Measurements from ENCODE around the gene HID1.
A peak's percentile ranks its signal among the peaks of the same experiment; 100 is the strongest.

HID1 gene

DNA sequence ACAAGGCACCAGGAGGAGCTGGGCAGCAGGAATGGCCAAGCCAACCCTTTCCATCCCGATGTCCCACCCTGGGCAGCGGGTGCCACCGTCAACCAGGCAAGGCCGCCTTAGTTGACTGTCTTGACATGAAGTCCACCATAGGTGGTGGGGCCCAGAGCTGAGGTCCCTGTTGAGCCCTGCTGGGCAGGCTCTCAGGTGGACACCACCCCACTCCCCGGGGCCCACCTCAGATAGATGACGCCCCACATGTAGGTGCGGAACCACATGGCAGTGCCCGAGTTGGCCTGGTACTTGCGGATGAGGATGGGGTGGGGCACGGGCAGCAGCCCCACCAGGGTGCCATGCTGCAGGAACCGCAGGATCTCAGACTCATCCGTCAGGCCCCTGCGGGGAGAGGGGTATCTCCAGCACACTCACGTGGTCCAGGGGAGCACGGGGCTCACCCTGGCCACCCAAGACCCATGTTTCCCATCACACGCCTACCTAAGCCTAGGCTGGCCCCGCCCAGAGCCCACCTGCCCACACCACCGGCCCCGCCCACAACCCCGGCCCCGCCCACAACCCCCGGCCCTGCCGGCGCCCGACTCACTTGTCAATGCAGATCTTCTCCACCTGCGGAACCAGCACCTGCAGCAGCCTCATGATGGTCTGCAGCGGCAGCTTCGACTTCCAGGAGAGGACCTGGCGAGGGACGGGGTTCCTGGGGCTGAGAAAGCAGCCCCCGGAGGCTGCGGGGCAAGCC, 20.7 kb downstream of the HID1 start:
- H3K27ac ChIP-seq (ENCODE audit: poor library complexity, severe bottlenecking), result no peak overlapping the region
- H3K27me3 ChIP-seq (ENCODE audit: insufficient read depth, poor library complexity, severe bottlenecking), result no peaks in the 10 kb centered on the region
- ATAC-seq (ENCODE audit: low read depth) (no peak), DNase-seq (ENCODE audit: low spot score) (no peak)
- H3K4me3 ChIP-seq (ENCODE audit: severe bottlenecking), result no peak overlapping the region
- H3K9me3 ChIP-seq (ENCODE audit: severe bottlenecking), result no peaks in the 10 kb centered on the region
- TF ChIP-seq, protein P1, sequence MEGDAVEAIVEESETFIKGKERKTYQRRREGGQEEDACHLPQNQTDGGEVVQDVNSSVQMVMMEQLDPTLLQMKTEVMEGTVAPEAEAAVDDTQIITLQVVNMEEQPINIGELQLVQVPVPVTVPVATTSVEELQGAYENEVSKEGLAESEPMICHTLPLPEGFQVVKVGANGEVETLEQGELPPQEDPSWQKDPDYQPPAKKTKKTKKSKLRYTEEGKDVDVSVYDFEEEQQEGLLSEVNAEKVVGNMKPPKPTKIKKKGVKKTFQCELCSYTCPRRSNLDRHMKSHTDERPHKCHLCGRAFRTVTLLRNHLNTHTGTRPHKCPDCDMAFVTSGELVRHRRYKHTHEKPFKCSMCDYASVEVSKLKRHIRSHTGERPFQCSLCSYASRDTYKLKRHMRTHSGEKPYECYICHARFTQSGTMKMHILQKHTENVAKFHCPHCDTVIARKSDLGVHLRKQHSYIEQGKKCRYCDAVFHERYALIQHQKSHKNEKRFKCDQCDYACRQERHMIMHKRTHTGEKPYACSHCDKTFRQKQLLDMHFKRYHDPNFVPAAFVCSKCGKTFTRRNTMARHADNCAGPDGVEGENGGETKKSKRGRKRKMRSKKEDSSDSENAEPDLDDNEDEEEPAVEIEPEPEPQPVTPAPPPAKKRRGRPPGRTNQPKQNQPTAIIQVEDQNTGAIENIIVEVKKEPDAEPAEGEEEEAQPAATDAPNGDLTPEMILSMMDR (IDR thresholded peaks at IDR 0.05; ENCODE audit: poor library complexity, severe bottlenecking), result no peak
- H3K36me3 ChIP-seq (ENCODE audit: low read depth), result no peaks in the 10 kb centered on the region
- peaks cover 12% of the 10 kb centered on the region for H3K4me1 ChIP-seq (ENCODE audit: insufficient read depth, poor library complexity, severe bottlenecking)

GRCh38 chr17:74951065-74951464, 21.5 kb downstream of the HID1 start:
- no peaks in the 10 kb centered on the region for H3K9me3 ChIP-seq (ENCODE audit: severe bottlenecking)
- H3K27ac ChIP-seq (ENCODE audit: poor library complexity, severe bottlenecking), result peak overlapping the region; percentile 28
- TF ChIP-seq, protein P1 (IDR thresholded peaks at IDR 0.05; ENCODE audit: poor library complexity, severe bottlenecking), result no peak
- ATAC-seq (ENCODE audit: low read depth) (0 out of 3 replicates have a peak, but pooled peaks have one; percentile 4), DNase-seq (ENCODE audit: low spot score) (no peak)
- no peaks in the 10 kb centered on the region for H3K27me3 ChIP-seq (ENCODE audit: insufficient read depth, poor library complexity, severe bottlenecking)
- H3K4me3 ChIP-seq (ENCODE audit: severe bottlenecking), result no peak overlapping the region
- no peaks in the 10 kb centered on the region for H3K36me3 ChIP-seq (ENCODE audit: low read depth)
- H3K4me1 ChIP-seq (ENCODE audit: insufficient read depth, poor library complexity, severe bottlenecking), result peaks cover 12% of the 10 kb centered on the region

DNA sequence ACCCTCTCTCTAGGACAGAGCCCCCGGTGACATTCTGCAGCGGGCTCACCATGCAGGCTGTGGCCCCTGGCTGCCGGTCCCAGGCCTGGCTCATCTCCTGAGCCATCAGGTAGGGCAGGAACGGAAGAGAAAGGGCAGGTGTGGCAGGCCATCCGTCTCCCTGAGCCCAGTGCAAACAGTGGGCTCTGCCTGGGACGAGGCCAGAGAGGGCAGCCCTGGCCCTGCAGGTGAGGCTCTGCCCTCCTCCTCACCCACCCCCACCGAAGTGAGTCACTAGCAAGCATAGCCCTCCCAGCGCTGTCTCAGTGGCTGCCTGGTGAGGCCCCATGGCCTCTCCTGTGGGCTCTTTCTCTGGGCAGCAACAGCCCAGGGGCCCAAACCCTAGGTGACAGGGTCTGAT, 22.4 kb downstream of the HID1 start:
- no peaks in the 10 kb centered on the region for H3K9me3 ChIP-seq (ENCODE audit: severe bottlenecking)
- TF ChIP-seq, protein P1 (IDR thresholded peaks at IDR 0.05; ENCODE audit: poor library complexity, severe bottlenecking), result no peak
- ATAC-seq (ENCODE audit: low read depth) (peak; percentile 91), DNase-seq (ENCODE audit: low spot score) (peak; percentile 80)
- H3K36me3 ChIP-seq (ENCODE audit: low read depth), result no peaks in the 10 kb centered on the region
- H3K27me3 ChIP-seq (ENCODE audit: insufficient read depth, poor library complexity, severe bottlenecking), result no peaks in the 10 kb centered on the region
- H3K4me1 ChIP-seq (ENCODE audit: insufficient read depth, poor library complexity, severe bottlenecking), result peaks cover 12% of the 10 kb centered on the region
- no peak overlapping the region for H3K4me3 ChIP-seq (ENCODE audit: severe bottlenecking)
- peak overlapping the region; percentile 28 for H3K27ac ChIP-seq (ENCODE audit: poor library complexity, severe bottlenecking)

DNA sequence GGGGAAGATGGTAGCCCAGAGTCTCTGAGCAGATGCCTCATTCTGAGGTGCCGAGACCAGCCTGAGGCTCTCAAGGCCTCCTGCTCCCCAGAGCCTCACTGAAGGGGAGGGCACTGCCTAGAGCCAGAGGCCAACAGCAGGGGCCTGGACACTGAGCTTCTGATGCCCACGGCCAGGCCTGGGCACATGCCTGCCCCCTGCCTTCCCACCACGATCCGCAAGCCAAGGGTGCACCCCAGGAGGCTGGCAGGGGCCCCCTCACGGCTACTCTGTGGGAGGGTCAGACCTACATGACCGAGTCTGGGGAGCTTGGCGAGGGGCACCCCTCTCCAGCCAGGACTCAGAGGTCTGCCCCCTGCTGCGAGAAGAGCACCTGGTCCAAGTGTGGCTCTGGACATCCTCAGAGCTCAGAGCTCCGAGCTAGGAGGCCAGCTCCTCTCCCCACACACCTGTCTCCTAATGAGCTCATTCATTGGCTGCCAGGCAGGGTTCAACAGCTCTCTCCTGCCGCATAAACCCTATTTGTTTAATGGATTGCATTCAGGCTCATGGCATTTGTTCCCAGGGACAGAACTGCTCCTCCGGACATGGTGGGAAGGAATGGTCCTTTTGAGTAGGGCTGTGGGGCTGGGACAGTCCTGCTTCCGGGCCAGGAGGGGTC, 23.0 kb downstream of the HID1 start:
- Histone ChIP-seq H3K4me3 (ENCODE audit: severe bottlenecking) (no peak overlapping the region), H3K27ac (ENCODE audit: poor library complexity, severe bottlenecking) (peak overlapping the region; percentile 28), H3K27me3 (ENCODE audit: insufficient read depth, poor library complexity, severe bottlenecking) (no peaks in the 10 kb centered on the region), H3K9me3 (ENCODE audit: severe bottlenecking) (no peaks in the 10 kb centered on the region), H3K4me1 (ENCODE audit: insufficient read depth, poor library complexity, severe bottlenecking) (peaks cover 15% of the 10 kb centered on the region), H3K36me3 (ENCODE audit: low read depth) (no peaks in the 10 kb centered on the region)
- DNase-seq (ENCODE audit: low spot score), result no peak
- TF ChIP-seq, protein P1 (IDR thresholded peaks at IDR 0.05; ENCODE audit: poor library complexity, severe bottlenecking), result no peak
- ATAC-seq (ENCODE audit: low read depth), result no peak

Measured in RWPE2 (cell line).